NOMO-1 treated with dmso at 0.1 percent for 144 hours (cell line): ENCODE results near the gene SMG7.
A peak's percentile ranks its signal among the peaks of the same experiment; 100 is the strongest.
"Not testable (repeated sequence)": the region's sequence is repeated elsewhere in the genome, so short reads cannot be mapped to it uniquely, and the experiment has no call there.

Experiments used
- DNase-seq: peaks from one replicate; lab custom pipeline; 2025; ENCODE audit not compliant: unreplicated experiment; lab: John Stamatoyannopoulos, UW

The SMG7 gene

GRCh38 chr1:183472488-183473216 is at the start of gene SMG7:
Gene SMG7, plus strand, starts transcription at chr1:183472499. Its CDS starts 122 bp downstream, at chr1:183472621.
- no peak for DNase-seq

- no peak for DNase-seq
These were observed 48.8 kb upstream of the SMG7 start for GRCh38 chr1:183423541-183423940.

- DNase-seq: no peak
These were observed 47.6 kb upstream of the SMG7 start for GRCh38 chr1:183424691-183425090.

GRCh38 chr1:183427591-183427990 is 44.7 kb upstream of the SMG7 start:
- DNase-seq: not testable (repeated sequence)

- no peak for DNase-seq
These were observed 40.3 kb upstream of the SMG7 start for GRCh38 chr1:183431840-183432547.

GRCh38 chr1:183432548-183432875 is 39.8 kb upstream of the SMG7 start:
- DNase-seq: no peak

GRCh38 chr1:183433703-183434102 is 38.6 kb upstream of the SMG7 start:
- DNase-seq: no peak

GRCh38 chr1:183435497-183435896 is 36.8 kb upstream of the SMG7 start:
- no peak for DNase-seq

- no peak for DNase-seq
These were observed 34.2 kb upstream of the SMG7 start for GRCh38 chr1:183438060-183438459.

GRCh38 chr1:183443011-183443410 is 29.3 kb upstream of the SMG7 start:
- DNase-seq: no peak

GRCh38 chr1:183443466-183443865 is 28.8 kb upstream of the SMG7 start:
- DNase-seq: no peak

GRCh38 chr1:183444243-183444642 is 28.1 kb upstream of the SMG7 start:
- no peak for DNase-seq

GRCh38 chr1:183449223-183449770 is 23.0 kb upstream of the SMG7 start:
- no peak for DNase-seq

- no peak for DNase-seq
These were observed 22.2 kb upstream of the SMG7 start for GRCh38 chr1:183450093-183450492.

GRCh38 chr1:183454377-183454776 is 17.9 kb upstream of the SMG7 start:
- no peak for DNase-seq

- no peak for DNase-seq
These were observed 15.5 kb upstream of the SMG7 start for GRCh38 chr1:183456826-183457225.

- DNase-seq: no peak
These were observed 14.8 kb upstream of the SMG7 start for GRCh38 chr1:183457449-183457848.

- DNase-seq: no peak
These were observed 11.7 kb upstream of the SMG7 start for GRCh38 chr1:183460596-183460995.

GRCh38 chr1:183461350-183461749 is 10.9 kb upstream of the SMG7 start:
- peak; percentile 25 for DNase-seq

GRCh38 chr1:183463566-183463965 is 8.7 kb upstream of the SMG7 start:
- no peak for DNase-seq

GRCh38 chr1:183466781-183467180 is 5.5 kb upstream of the SMG7 start:
- DNase-seq: no peak

GRCh38 chr1:183467687-183468086 is 4.6 kb upstream of the SMG7 start:
- DNase-seq: no peak
